Upper lobe of left lung (tissue), 4 donors: ENCODE measurements around the gene ABCB11.

Source experiments
- CTCF ChIP-seq, 6 experiments: fragments of 450-650 bp in 4 of 6; fragments of 200-600 bp in 2 of 6; sonication (generic) in 2 of 6; IDR thresholded peaks; one replicate each; pipeline ENCODE4 v1.5.1; 2016 to 2019; ENCODE audit warnings: antibody characterized with exemption in 6 of 6
- POLR2A ChIP-seq, 4 donors: fragments of 450-650 bp; IDR thresholded peaks; one replicate each; pipeline ENCODE4 v1.5.1; 2016 to 2017; ENCODE audit warnings: antibody characterized with exemption in 4 of 4, mild to moderate bottlenecking in 2 of 4

GRCh38 chr2:169034984-169035544, 3.9 kb upstream of the ABCB11 start:
- TF ChIP-seq CTCF (IDR thresholded peaks at IDR 0.05) (no peak), POLR2A (IDR thresholded peaks at IDR 0.05) (no peak)
